COLO829 (cell line): ENCODE measurements around the gene MAN1C1.
A peak's percentile ranks its signal among the peaks of the same experiment; 100 is the strongest.

Experiments used
- DNase-seq: peaks from one replicate; pipeline ENCODE4 v3.0.0; 2012; ENCODE audit warnings: low spot score

The MAN1C1 gene

GRCh38 chr1:25614501-25615171 is 2.0 kb upstream of the MAN1C1 start:
- DNase-seq: no peak

- DNase-seq: no peak
Measured at GRCh38 chr1:25615172-25615541, 1.4 kb upstream of the MAN1C1 start.

GRCh38 chr1:25615563-25616094 is 962 bp upstream of the MAN1C1 start:
- no peak for DNase-seq

DNA sequence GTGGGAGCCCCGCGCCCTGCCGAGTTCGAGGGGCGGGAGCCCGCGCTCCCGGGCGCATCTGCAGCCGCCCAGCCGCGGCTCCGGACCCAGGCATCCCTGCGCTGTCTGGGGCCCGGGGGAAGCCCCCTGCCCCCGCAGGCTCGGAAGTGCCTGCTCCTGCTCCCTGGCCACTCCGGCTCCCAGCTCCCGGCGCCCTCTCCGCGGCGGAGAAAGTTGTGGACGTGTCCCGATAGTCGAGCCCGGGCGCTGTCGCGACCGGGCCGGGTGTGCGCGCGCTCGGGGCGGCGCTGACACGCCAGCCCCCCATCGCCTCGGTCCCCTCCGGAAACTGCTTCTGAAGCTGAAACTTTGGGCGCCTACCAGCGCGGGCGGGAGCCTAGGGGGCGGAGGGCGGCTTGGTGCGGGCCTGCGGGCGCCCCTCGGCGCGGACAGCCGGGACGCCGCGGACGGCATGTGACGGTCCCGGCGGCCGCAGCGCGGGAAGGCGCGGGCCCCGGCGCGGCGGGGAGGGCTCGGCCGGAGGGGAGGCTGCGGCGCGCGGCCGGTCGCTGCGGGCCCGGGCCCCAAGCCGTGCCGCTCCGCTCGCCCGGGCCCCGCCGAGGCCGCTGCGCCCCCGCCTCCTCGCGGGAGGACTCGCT is 515 bp downstream of the MAN1C1 start:
- no peak for DNase-seq

- no peak for DNase-seq
Measured at GRCh38 chr1:25617625-25618432, 1.2 kb downstream of the MAN1C1 start.

DNA sequence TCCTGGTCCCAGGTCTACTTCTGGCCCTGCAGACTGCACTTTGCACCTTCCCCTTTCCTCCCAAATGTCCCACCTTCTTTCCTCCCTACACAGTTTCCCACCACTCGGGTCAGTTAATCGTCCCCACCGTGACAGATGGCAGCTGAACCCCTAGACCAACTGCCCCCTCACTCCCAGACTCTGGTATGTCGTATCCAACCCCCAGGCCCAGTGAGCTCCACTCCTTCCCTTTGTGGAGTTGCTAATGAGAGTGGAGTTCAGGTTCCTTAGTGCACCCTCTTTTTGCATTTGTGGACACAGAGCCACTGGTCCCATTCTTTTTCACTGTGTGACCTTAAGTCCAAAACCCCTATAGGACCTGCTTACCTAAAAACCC is 1.8 kb downstream of the MAN1C1 start:
- no peak for DNase-seq

GRCh38 chr1:25619101-25619890 is 2.7 kb downstream of the MAN1C1 start:
- peak; percentile 17 for DNase-seq

- DNase-seq: no peak
Measured at GRCh38 chr1:25620211-25620610, 3.6 kb downstream of the MAN1C1 start.

DNA sequence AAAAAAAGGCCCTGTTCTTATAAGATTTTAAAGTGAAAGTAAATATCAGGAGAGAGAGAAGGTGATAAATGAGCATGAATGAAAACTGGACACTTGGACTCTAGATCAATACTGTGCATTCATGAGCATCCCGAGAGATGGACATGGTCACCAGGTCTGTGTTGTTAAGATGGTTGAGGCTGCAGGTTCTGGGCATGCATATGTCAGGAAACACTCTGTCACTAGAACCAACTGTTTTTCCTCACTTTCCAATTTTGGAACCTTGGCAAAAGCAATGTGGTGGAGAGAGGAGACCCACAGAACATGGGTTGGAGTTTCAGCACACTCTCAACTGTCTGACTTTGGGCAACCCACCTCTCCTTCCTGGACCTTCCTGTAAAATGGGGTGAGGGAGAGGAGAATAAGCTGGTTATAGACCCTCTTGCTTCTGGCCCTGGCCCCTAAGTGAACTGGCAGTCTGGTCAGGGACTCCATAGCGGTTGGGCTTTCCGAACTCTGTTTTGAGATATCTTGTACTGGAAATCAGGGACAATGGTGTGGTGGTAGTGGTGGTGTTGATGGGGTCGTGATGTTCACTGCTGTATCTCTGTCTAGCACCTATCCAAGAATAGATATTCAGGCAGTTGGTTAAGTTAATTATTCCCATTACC is 4.2 kb downstream of the MAN1C1 start:
- no peak for DNase-seq

DNA sequence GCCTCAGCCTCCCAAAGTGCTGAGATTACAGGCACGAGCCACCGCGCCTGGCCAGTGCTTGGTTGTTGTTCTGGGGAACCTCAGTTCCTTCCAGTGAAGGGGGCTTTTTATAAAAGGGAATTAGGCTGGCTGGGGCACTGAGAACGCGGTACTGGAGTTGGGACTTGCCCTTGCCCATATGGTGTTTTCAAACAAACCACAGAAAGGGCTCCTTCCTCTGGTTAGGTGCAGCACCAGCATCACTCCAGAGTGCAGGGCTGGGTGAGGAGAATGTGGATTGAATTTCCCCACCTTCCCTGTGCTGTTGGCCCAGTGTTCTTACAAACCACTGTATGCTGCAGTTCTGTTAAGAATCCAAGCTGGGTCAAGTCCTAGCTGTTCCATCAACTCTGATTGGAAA is 5.3 kb downstream of the MAN1C1 start:
- no peak for DNase-seq

DNA sequence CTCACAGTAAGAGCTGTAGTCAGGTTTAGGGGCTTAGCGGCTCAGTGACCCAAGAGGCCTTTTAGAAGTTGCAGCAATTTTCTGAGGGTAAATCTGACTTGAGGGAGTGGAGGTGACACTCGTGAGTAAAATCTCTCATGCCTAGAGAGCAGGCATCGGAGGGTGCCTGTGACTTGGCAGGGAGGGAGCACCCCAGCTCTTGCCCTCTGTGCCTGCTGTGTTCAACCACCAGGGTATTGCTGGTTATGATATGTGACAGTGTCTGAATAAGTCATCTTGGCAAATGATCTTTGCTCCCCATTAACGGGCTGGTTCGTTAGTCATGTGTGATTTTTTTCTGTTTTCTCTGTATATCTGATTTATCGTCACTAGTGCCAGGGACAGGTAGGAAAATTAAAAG is 5.9 kb downstream of the MAN1C1 start:
- no peak for DNase-seq

DNA sequence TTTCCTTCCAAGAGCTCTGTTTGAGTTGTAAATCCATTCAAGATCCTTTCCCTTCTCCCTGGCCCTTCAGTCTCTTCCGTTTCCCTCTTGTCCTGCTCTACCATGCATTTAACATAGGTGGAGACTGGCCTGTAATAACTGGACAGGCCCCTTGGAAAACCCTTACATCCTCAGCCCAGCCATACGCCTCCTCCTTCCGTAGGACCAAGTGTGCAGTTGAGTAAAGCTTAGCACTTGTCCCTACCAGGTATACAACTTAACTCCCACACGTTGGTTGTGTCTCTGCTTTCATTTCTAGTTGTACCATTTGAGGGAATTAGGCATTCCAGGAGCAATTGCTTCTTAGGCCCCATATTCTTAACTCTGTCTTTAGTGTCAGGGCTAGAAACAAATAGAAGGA is 6.4 kb downstream of the MAN1C1 start:
- DNase-seq: no peak

DNA sequence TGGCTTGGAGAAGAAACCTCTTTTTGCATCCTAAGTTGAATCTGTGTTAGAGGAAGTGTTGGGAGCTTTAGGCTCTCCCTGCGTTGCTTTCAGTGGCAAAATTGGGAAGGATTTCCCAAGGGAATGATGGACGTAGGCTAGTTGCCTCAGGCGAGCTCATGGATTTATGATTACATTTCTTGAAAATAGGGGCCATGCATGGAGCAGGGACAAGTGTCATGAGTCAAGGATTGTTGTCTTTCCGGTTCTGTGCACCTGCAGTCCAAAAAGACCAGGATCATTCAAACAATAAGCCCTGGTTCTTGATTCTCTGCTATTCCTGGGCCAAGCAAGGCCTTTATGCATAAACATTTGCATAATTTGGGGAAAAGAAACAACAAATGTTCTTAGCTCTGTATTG is 7.1 kb downstream of the MAN1C1 start:
- DNase-seq: no peak

GRCh38 chr1:25624156-25624555 is 7.6 kb downstream of the MAN1C1 start:
- no peak for DNase-seq

DNA sequence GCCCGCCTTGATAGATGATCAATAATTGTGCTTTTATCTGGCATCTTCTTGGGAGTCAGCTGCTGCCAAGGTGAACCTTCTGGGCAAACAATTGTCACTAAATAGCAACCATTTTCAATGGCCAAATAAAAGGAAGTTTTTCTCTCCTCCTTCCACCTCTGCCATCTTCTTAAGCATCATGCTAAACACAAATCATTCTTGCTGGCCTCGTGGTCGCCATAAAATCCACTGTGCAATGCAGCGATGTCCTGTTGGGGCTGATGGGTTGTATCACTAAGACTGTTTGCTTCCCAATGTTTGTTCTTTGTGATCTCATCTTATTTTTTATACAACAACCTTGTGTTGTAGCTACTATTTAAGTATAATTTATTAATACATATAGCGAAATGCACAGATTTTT is 8.0 kb downstream of the MAN1C1 start:
- no peak for DNase-seq

- DNase-seq: no peak
Measured at GRCh38 chr1:25626018-25626417, 9.4 kb downstream of the MAN1C1 start.

GRCh38 chr1:25628741-25629421 is 12.3 kb downstream of the MAN1C1 start:
- DNase-seq: no peak

DNA sequence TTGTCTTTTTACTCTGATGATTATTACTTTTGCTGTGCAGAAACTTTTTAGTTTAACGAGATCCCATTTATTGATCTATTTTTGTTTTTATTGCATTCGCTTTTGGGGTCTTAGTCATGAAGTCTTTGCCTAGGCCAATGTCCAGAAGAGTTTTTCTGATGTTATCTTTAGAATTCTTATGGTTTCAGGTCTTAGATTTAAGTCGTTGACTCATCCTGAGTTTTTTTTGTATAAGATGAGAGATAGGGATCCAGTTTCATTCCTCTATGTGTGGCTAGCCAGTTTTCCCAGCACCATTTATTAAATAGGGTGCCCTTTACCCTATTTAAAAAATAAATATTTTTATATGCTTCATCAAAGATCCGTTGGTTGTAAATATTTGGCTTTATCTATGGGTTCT is 13.2 kb downstream of the MAN1C1 start:
- no peak for DNase-seq

GRCh38 chr1:25631750-25632485 is 15.3 kb downstream of the MAN1C1 start:
- DNase-seq: no peak

DNA sequence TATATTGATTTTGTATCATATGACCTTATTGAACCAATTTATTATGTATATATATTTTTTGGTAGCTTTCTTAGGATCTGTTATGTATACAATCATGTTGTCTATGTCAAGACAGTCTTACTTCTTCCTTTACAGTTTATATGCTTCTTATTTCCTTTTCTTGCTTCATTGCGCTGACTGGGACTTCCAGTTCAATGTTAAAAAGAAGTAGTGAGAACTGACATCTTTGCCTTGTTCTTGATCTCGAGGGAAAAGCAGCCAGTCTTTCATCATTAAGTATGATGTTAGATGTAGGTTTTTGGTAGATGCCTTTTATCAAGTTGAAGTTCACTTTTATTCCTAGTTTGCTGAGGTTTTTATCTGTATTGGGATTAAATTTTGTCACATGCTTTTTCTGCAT is 17.5 kb downstream of the MAN1C1 start:
- DNase-seq: no peak
